Measurements from ENCODE around the gene BRD3. TPM values are rescaled to one million over a fixed set of nuclear protein-coding genes. Genes with fewer than 3 reads are reported as not detected.

Gene BRD3
- total RNA-seq, 1 donor: 6.9 TPM

GRCh38 chr9:134029248-134030226, 38.3 kb downstream of the BRD3 start:
- Histone ChIP-seq H3K9me3 (ENCODE audit: low read depth, low read length) (no peaks in the 10 kb centered on the region), H3K4me2 (ENCODE audit: insufficient read depth, low read length) (no peak overlapping the region), H3K79me2 (ENCODE audit: insufficient read depth, low read length) (peaks cover 3% of the 10 kb centered on the region), H3K4me3 (ENCODE audit: insufficient read depth, low read length) (no peak overlapping the region), H3K27me3 (ENCODE audit: insufficient read depth, low read length) (no peaks in the 10 kb centered on the region), H2AFZ (ENCODE audit: low read length) (no peak overlapping the region), H4K20me1 (ENCODE audit: insufficient read depth, low read length) (peaks cover 3% of the 10 kb centered on the region), H3K4me1 (ENCODE audit: insufficient read depth, low read length) (peaks cover 9% of the 10 kb centered on the region), H3K27ac (ENCODE audit: low read depth, low read length) (no peak overlapping the region), H3K36me3 (ENCODE audit: insufficient read depth, low read length) (peaks cover 42% of the 10 kb centered on the region)
- TF ChIP-seq CTCF (IDR thresholded peaks at IDR 0.05; ENCODE audit: extremely low read depth, low read depth, low read length): no peak
- peak; percentile 56 for DNase-seq (ENCODE audit: insufficient read length, low spot score, missing footprints)

- Histone ChIP-seq H3K4me2 (ENCODE audit: insufficient read depth, low read length) (no peak overlapping the region), H2AFZ (ENCODE audit: low read length) (no peak overlapping the region), H4K20me1 (ENCODE audit: insufficient read depth, low read length) (peaks cover 3% of the 10 kb centered on the region), H3K4me3 (ENCODE audit: insufficient read depth, low read length) (no peak overlapping the region), H3K36me3 (ENCODE audit: insufficient read depth, low read length) (peaks cover 38% of the 10 kb centered on the region), H3K27me3 (ENCODE audit: insufficient read depth, low read length) (no peaks in the 10 kb centered on the region), H3K4me1 (ENCODE audit: insufficient read depth, low read length) (peaks cover 12% of the 10 kb centered on the region), H3K79me2 (ENCODE audit: insufficient read depth, low read length) (peaks cover 3% of the 10 kb centered on the region), H3K9me3 (ENCODE audit: low read depth, low read length) (no peaks in the 10 kb centered on the region), H3K27ac (ENCODE audit: low read depth, low read length) (no peak overlapping the region)
- peak; percentile 61 for DNase-seq (ENCODE audit: insufficient read length, low spot score, missing footprints)
- no peak for TF ChIP-seq CTCF (IDR thresholded peaks at IDR 0.05; ENCODE audit: extremely low read depth, low read depth, low read length)
These were observed 39.1 kb downstream of the BRD3 start for GRCh38 chr9:134028575-134029247.

- H3K36me3 ChIP-seq (ENCODE audit: insufficient read depth, low read length): peaks cover 31% of the 10 kb centered on the region
- peaks cover 2% of the 10 kb centered on the region for H3K27me3 ChIP-seq (ENCODE audit: insufficient read depth, low read length)
- no peak overlapping the region for H3K4me3 ChIP-seq (ENCODE audit: insufficient read depth, low read length)
- H3K27ac ChIP-seq (ENCODE audit: low read depth, low read length): no peak overlapping the region
- peaks cover 3% of the 10 kb centered on the region for H3K79me2 ChIP-seq (ENCODE audit: insufficient read depth, low read length)
- H2AFZ ChIP-seq (ENCODE audit: low read length): no peak overlapping the region
- H4K20me1 ChIP-seq (ENCODE audit: insufficient read depth, low read length): peaks cover 3% of the 10 kb centered on the region
- peak; percentile 21 for DNase-seq (ENCODE audit: insufficient read length, low spot score, missing footprints)
- no peak for TF ChIP-seq CTCF (IDR thresholded peaks at IDR 0.05; ENCODE audit: extremely low read depth, low read depth, low read length)
- H3K4me2 ChIP-seq (ENCODE audit: insufficient read depth, low read length): no peak overlapping the region
- no peaks in the 10 kb centered on the region for H3K9me3 ChIP-seq (ENCODE audit: low read depth, low read length)
- peaks cover 12% of the 10 kb centered on the region for H3K4me1 ChIP-seq (ENCODE audit: insufficient read depth, low read length)
These were observed 39.8 kb downstream of the BRD3 start for GRCh38 chr9:134028076-134028475.

GRCh38 chr9:134027561-134027960, 40.3 kb downstream of the BRD3 start:
- TF ChIP-seq CTCF (IDR thresholded peaks at IDR 0.05; ENCODE audit: extremely low read depth, low read depth, low read length): no peak

More at GRCh38 chr9:134027561-134027960, 40.3 kb downstream of the BRD3 start:
- H3K79me2 ChIP-seq (ENCODE audit: insufficient read depth, low read length): peaks cover 3% of the 10 kb centered on the region
- peak; percentile 65 for DNase-seq (ENCODE audit: insufficient read length, low spot score, missing footprints)
- H2AFZ ChIP-seq (ENCODE audit: low read length): no peak overlapping the region
- H3K9me3 ChIP-seq (ENCODE audit: low read depth, low read length): no peaks in the 10 kb centered on the region
- peaks cover 3% of the 10 kb centered on the region for H4K20me1 ChIP-seq (ENCODE audit: insufficient read depth, low read length)
- peaks cover 26% of the 10 kb centered on the region for H3K36me3 ChIP-seq (ENCODE audit: insufficient read depth, low read length)
- H3K27me3 ChIP-seq (ENCODE audit: insufficient read depth, low read length): peaks cover 5% of the 10 kb centered on the region
- H3K27ac ChIP-seq (ENCODE audit: low read depth, low read length): no peak overlapping the region
- H3K4me1 ChIP-seq (ENCODE audit: insufficient read depth, low read length): peaks cover 12% of the 10 kb centered on the region
- no peak overlapping the region for H3K4me3 ChIP-seq (ENCODE audit: insufficient read depth, low read length)
- H3K4me2 ChIP-seq (ENCODE audit: insufficient read depth, low read length): no peak overlapping the region
